Left renal pelvis (tissue), 4 donors: ENCODE data around the gene TMEM239. TPM values are rescaled to one million over a fixed set of nuclear protein-coding genes. Genes with fewer than 3 reads are reported as not detected.
"Not testable (repeated sequence)": the region's sequence is repeated elsewhere in the genome, so short reads cannot be mapped to it uniquely, and the experiment has no call there.

Experiments
- DNase-seq, 4 donors: peaks; one replicate each; pipeline ENCODE4 v3.0.0-alpha.2; 2013; ENCODE audit warnings: low read depth in 4 of 4, low spot score in 3 of 4
- polyA plus RNA-seq, 4 donors: library from polyadenylated mRNA; unstranded; fragments of 120-200 nt; gene quantifications; one replicate each; pipeline ENCODE4 v1.2.1, GENCODE V29; 2013; ENCODE audit not compliant: insufficient read length in 4 of 4

Gene TMEM239
- polyA plus RNA-seq, 4 donors, result 0.09 TPM; not detected in 3

GRCh38 chr20:2799271-2799670 is 16.9 kb upstream of the TMEM239 start:
- DNase-seq, result no peak

- DNase-seq, result no peak
Measured at GRCh38 chr20:2799688-2800520, 16.3 kb upstream of the TMEM239 start.

- DNase-seq, result no peak
Measured at GRCh38 chr20:2800521-2801285, 15.5 kb upstream of the TMEM239 start, which contains the start of gene CPXM1. CPXM1 (minus strand) TSS chr20:2800627; CDS start chr20:2800572, 55 bp downstream.

- no peak for DNase-seq
Measured at GRCh38 chr20:2801286-2801728, 14.9 kb upstream of the TMEM239 start.

- no peak for DNase-seq
Measured at GRCh38 chr20:2804041-2804828, 11.9 kb upstream of the TMEM239 start.

- no peak for DNase-seq
Measured at GRCh38 chr20:2804852-2805688, 11.1 kb upstream of the TMEM239 start.

- no peak for DNase-seq
Measured at GRCh38 chr20:2805689-2806350, 10.3 kb upstream of the TMEM239 start.

GRCh38 chr20:2806351-2806701 is 9.8 kb upstream of the TMEM239 start:
- no peak for DNase-seq

- no peak for DNase-seq
Measured at GRCh38 chr20:2807019-2807418, 9.1 kb upstream of the TMEM239 start.

GRCh38 chr20:2807929-2808328 is 8.2 kb upstream of the TMEM239 start:
- not testable (repeated sequence) for DNase-seq

GRCh38 chr20:2809690-2810089 is 6.5 kb upstream of the TMEM239 start:
- no peak for DNase-seq

GRCh38 chr20:2812189-2812588 is 4.0 kb upstream of the TMEM239 start:
- no peak for DNase-seq

- DNase-seq, result no peak
Measured at GRCh38 chr20:2814076-2814475, 2.1 kb upstream of the TMEM239 start.

GRCh38 chr20:2814587-2815051 is 1.5 kb upstream of the TMEM239 start, which contains the start of gene C20orf141:
C20orf141 (plus strand) TSS chr20:2814987; CDS start chr20:2815185, 198 bp downstream.
- DNase-seq, result no peak

GRCh38 chr20:2815242-2815900 is 793 bp upstream of the TMEM239 start:
- DNase-seq, result no peak

- no peak for DNase-seq
Measured at GRCh38 chr20:2816583-2817340, 598 bp downstream of the TMEM239 start.

GRCh38 chr20:2817341-2817726 is 1.2 kb downstream of the TMEM239 start:
- no peak for DNase-seq
